ENCODE data around the gene CSNK2A3.
"Not testable (repeated sequence)": the region's sequence is repeated elsewhere in the genome, so short reads cannot be mapped to it uniquely, and the experiment has no call there.

Gene CSNK2A3

DNA sequence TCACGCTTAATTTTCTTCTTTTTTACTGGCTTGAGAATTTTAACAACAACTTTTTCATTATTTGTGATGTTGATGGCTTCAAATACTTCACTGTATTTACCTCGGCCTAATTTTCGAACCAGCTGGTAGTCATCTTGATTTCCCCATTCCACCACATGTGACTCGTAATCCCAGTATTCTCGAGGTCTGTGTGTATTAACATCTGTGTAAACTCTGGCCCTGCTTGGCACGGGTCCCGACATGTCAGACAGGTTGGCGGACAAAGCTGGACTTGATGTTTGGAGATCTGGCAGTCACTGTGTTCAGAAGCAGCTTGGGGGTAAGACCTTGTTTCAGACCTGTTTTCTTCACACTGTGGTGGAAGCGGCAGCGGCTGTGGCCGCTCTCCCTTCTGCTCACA is at the start of gene CSNK2A3:
Gene CSNK2A3 (minus strand): TSS at position 373 of the 400 bp plus-strand sequence. CDS start 131 bp downstream, at position 242.
- not testable (repeated sequence) for DNase-seq

DNA sequence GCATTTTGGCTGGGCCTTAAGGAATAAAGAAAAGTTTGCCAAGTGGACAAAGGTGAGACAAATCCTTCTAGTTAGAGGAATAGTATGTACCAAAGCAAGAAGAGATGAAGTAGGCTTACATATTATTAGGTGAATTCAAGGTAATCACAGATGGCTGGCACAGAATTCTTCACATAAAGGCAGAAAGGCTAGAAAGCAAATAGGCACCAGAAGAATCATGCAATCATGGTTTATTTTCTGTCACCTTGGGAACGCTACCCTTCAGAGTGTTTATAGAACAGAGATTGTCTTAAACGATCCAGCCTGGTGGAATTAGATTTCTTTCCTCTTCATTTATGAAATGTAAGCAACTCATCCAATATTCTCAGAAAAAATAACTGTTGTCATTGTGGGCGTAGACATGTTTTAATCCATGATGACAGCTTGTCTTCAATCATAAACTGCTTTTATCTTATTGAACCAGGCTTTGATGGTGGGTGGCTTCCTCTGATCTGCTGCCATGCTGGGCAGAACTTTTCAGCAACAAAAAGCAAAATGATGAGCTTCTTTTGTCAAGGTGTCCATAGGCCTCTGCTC is 49.0 kb upstream of the CSNK2A3 start:
- no peak for DNase-seq

DNA sequence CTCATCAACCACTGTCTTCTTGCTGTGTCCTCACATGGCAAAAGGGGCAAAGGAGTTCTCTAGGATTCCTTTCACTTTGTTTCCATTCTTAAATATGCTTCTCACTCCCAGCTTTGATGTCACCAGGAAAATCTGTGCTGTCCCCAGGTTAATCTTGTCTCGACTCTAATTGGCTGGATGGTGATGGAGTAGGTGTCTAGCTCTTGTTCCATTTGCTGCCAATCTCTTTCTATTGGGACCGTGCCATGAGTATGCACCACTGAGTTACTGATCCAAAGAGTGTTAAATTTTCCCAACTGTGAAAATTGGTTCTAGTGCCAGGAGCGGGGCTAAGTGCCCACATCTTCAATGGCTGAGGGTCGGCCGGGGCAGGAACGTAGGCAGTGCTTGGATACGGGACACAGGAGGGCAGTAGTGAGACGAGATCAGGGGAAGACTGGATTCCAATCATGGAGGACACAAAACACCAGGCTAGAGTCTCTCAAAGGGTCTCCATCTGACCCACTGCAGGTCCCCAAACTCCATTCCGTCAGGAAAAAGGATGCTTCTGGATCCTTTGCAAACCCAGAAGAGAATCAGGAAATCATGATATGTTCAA is 47.7 kb upstream of the CSNK2A3 start:
- no peak for DNase-seq

DNA sequence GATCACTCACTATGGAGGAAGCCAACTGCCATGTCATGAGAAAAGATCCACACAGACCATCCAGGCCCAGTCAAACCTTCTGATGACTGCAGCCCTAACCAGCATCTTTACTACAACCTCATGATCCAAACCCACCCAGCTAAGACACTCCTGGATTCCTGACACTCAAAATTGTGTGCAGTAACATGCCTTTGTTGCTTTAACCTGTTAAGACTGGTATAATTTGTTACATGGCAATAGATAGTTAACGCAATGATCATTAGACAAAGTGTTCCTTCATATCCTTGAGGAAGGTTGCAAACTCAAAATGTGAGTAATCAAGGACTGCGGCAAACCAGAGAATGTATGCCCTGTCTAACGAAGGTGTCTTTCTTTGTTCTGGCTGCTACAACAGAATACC is 47.1 kb upstream of the CSNK2A3 start:
- no peak for DNase-seq

DNA sequence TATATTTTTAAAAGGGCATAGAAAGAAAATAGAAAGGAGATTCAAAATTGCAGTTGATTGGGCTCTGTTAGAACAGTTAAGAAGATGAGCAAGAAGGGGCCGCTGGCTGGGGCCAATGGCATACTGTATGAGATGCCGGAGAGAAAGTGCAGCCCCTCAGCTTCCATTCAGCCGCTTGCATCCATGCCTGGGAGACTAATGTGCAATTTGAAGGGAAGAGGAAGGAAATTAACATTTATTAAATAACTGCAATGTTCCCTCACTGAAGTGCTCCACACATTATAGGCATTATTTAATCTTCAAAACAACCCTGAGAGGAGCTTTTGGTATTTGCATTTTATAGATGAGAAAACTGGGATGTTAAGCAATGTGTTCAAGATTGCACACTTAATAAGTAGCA is 44.7 kb upstream of the CSNK2A3 start:
- no peak for DNase-seq

DNA sequence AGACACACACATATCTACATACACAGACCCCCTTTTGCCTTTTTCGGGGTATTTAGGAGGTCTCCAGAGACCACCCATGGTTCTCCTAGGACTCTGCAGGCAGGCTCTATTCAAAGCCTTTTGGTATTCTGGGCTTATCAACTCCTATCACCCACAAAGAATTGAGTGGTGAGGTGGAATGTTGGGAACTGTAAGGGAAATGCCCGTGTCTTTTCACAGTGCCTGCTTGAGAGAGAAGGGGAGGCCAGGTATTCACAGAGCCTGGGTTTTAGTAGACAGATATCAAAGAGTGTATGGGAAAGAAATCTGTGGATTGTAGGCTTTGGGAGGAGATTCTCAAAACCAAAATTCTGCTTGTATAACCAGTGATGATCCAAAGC is 44.0 kb upstream of the CSNK2A3 start:
- DNase-seq = no peak

DNA sequence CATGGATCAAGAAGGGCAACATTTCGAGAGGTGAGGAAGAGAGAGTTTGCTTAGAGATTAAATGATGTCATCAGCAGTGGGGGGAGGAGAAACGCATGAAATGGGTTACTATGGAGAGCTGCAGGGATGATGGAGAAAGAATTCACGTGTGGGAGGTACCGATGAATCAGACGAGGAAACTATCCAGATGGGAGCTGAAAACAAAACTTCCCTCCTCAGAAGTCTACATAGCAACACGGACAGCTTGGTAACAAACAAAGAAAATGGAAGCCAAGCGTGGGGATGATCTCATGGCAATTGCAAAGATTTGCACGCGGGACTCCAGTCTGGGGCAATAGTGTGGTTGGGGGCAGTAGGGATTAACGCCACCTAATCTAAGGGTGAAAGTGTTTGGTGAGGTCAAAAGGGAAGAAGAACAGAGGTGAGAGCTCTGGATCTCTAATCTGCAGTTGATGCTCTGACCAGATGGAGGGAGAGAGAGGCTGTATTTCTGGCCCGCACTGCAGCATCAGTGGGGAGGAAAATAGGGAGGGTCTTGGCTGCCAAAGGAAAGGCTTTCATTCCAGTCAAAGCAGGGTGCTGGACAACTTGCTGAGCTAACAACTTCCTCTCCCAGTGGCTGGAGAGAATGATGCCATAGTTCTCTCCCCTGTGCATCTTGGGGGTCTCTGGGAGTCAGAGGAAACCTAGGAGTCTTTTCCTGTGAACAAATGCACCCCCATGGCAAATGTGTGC is 43.4 kb upstream of the CSNK2A3 start:
- DNase-seq = no peak

DNA sequence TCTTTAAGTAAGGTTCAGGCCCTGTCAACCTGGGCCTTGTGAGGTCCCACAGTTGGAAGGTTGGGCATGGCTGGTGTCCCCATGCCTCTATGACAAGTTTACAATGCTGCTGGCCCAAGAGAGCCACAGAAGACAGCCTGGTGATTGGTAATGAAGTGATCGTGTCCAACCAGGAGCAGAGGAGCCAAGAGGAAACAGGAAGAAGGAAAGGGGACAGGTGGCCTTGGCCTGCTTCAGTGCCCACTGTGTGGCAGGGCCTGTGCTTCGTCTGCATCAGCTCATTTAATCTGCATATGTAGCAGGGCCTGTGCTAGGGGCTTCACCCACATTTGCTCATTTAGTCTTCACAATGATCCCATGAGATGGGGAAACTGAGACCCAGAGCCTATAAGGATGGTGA is 42.1 kb upstream of the CSNK2A3 start:
- no peak for DNase-seq

DNA sequence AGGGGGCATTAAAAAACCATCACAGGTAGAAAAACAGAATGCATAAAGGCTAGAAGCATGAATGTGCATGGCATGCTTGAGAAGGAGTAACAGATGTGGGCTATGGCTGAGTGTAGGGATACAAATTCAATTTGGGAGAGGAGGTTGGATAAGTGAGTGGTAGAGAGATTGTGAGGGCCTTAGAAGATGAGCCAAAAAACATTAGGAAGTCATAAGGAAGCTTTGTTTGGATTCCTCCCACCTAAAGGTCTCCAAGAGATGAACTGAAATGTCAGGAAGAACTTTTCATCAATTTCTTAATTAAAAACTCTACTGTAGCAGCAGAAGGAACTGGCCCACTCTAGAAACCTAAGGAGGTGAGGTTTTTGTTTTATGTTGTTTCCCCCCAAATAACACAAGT is 41.2 kb upstream of the CSNK2A3 start:
- DNase-seq = no peak

DNA sequence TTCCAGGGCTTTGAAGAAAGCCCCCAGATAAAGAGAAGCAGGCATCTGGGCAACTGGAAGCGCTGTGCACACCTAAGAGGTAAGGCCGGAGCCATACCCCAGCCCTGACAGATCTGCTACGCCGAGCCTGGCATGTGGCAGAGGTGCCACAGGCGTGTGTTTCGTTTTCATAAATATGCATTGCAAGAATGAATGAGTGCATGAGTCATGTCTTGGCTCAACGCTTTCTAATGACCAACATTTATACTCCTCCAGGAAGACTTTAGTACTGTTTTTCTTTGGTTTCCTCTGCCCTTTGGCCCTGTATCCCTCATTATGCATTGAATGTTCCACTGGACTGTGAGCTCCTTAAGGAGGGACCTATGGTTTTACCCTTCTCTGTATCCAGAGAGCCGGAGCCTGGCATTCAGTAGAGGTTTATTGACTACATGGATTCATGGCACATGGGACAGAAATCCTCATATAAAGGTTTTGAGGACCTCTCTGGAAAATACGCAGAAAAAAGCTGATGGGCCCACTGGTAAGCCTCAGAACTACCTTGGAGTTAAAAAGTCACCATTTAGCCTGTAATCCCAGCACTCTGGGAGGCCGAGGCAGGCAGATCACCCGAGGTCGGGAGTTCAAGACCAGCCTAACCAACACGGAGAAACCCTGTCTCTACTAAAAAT is 38.9 kb upstream of the CSNK2A3 start:
- DNase-seq = no peak

DNA sequence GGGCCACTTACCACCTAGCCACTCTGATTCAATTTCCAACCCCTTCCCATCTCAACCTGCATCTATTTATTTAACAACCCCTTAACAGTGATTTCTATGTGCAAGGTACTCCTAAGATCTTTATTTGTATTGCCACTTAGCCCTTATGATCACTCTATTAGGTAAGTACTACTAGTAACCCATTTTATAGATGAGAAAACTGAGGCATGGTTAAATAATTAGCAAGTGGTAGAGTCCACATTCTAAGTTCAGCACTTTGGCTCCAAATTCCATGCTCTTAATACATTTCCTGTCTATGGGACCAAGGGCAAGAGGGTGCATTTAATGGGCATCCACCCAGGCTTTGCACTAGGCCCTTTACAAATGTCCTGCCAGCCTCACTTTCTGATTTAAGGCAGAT is 38.1 kb upstream of the CSNK2A3 start:
- no peak for DNase-seq

DNA sequence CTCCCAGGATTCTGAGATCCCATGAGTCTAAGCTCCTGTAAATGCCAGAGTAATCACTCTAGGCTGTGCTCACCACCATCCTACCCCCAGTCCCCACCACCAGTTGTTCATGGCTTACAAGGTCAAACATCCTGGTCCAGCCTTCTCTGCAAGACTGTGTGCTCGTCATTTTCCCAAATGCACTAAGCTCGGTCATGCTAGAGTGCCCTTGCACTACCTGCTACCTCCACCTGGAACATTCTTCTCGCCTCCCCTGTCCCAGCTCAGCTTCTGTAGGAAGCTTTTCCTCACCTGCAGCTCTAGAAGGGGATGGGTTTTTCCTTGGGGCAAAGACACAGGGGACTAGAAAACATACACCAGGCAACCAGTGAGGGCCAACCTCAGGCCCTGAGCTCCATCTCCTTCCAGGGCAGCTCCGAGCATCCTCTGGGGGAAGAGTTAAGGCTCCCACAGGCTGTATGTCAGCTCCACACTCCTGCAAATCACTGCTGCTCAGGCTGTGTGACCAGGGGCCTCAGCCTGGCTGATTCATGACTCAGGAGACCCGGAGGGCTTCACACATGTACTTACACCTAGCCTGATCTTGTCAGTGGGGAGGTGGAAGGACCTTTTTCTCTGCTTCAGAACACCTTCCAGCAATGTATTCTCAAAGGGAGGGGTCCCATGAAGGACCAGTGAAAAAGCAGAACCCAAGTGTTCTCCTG is 37.2 kb upstream of the CSNK2A3 start:
- no peak for DNase-seq

DNA sequence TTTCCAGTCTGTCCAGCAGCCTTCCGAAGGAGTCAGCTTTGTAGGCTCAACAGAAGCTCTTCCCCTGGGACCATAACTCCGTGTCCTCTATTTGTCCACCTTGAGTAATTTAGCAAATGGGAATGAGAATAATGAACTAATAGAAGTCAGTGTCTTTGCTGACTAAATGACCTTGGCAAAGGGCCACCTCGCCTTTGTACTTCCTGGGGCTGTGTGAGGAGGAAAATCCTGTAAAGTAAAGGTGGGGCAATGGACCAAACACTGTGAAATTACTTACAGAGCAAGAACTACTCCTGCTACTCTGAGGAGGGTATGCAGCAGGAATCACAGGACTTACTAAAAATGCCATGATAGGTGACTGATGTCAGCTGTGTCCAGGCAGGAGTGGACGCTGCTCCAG is 36.2 kb upstream of the CSNK2A3 start:
- no peak for DNase-seq

DNA sequence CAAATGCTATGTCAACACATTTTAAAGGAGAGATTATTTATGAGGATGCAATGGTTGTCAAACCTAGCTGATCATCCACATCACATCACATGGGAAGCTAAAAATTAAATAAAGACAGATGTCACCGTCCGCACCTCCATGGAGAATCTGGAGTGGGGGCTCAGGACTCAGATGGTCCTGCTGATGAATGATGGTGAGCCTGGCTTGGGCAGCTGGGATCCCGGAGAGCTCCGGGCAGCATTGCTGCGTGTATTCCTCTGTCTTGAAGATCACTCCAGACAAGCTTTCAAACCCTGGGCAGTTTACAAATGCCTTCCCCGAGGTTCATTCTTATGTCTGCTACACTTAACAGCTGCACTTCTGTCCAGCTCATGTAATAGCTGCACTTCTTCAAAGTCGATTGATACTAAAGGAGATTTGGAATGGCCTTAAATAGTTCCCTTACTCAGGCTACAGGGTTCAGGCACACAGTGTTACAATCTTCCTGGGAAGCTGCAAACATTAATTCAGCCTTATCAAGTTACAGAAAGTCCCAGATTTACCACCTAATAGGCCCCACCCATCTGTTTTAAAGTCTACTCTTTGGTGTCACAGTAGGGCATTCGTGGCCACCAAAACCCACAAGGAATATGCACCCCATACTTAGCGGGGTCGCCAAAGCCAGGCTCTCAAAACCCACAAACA is 34.7 kb upstream of the CSNK2A3 start:
- DNase-seq = no peak

DNA sequence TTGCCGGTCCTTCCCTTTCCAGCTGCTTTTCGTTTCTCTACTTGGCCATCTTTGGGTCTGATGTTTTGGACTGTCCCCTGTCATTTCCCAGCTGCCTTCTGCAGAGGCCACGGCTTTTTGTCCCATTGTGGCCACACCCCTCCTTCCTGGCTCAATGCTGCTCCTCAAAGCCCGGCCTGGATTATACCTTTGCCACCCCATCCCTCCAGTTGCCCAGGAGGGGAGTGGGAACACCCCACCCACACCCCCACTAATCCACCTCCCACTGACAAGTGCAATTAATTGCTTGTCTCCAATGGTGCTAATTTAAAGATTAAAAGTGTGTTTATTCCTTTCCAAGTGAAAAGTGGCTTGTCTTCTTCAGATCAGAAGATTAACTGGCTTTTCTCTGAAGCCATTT is 34.2 kb upstream of the CSNK2A3 start:
- DNase-seq = no peak

DNA sequence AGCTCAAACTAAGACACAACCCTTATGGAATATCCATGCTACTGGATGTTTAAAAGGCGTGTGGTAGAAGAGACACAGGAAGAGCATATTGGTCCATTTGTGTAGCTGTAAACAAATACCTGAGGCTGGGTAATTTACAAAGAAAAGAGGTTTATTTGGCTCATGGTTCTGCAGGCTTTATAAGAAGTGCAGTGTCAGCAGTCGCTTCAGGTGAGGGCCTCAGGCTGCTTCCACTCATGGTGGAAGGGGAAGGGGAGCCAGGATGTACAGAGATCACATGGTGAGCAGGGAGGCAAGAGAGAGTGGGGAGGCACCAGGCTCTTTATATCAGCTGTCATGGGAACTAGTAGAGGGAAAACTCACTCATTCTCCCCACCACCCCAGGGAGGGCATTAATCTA is 31.8 kb upstream of the CSNK2A3 start:
- no peak for DNase-seq

DNA sequence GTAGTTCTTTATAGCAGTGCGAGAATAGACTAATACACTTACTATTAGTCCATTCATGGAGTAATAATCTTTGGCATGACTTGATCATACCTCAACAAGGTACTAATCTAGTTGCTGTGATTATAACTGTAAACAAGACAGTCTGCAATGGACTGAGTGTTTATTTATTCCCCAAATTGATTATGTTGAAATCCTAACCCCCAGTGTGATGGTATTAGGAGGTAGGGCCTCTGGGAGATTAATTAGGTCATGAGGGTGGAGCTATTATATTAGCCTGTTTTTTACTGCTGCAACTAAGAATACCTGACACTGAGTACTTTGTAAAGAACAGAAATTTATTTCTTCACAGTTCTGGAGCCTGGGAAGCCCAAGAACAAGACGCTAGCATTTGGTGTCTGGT is 30.9 kb upstream of the CSNK2A3 start:
- no peak for DNase-seq

DNA sequence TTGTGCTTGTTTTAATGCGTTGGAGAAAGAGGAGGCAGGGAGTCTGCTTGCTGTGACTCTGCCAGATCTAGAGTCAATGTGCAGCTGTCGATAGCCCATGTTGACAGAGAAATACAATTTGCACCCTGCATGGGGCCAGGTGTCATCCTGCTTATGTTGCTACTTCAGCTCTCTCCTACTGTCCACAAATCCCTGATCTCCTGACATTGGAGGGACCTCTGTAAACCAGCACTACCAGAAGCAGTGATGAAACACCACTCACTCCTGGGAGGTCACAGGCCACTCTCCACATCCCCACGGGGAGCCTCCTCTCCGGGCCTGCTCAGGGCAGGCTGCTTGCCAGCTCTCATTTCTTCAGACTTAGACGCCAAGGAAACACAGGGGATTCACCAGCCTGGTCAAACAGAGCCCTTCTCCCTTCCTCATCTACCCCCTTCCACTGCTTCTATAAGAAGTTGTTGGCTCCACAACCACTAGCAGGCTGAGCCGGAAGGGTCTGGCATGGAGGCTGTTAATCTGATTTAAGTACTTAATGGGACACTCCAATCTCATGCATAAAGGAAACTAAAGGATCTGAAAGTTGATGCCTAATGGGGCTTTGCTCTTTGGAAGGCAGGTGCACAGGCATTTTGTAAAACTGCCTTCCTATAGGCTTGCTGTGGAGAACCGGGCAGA is 29.9 kb upstream of the CSNK2A3 start:
- no peak for DNase-seq

DNA sequence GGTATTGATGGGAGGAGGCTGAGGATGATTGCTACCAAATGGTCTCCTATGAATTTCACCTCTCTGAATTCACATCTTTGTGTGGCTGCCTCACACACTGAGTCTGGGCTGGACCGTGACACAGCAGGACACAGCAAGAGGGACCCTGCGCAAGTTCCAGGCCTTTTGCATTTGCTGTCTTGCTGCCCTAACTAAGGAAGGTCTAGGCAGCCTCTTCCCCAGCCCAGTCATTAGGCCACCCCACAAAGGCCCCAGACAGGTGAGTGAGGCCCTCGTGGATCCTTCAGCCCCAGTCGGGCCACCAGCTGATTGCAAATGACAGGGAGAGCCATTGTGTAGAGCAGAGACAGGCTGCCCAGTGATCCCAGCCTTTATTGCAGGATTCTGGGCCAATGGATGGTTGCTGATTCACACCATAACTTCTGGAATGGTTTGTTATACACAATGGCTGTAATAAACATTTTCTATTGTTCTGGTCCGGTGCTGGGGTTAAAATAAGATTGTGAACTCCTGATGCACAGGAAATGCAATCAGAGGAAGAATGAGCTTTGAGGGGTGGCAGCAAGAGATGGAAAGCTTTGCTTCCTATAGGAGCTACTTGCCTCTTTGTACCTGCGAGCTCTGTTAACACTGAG is 28.5 kb upstream of the CSNK2A3 start:
- DNase-seq = no peak

DNA sequence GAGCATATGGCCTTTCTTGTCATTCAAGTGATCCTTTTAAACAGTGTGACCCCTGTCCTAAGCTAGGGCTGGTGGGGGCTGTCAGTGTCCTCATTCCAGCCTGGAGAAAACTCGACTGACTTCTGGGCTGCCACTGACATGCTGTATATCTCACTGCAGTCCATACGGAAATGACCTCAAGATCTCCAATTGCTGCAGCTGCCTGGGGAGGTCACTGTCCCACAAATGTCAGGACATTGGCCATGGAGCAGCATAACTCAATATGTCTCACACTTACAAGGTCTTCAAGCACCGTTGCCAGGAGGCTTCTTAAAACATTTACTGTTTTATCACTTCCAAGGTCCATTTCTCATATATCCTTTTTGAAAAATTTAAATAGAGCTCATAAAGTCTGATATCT is 27.8 kb upstream of the CSNK2A3 start:
- DNase-seq = no peak

DNA sequence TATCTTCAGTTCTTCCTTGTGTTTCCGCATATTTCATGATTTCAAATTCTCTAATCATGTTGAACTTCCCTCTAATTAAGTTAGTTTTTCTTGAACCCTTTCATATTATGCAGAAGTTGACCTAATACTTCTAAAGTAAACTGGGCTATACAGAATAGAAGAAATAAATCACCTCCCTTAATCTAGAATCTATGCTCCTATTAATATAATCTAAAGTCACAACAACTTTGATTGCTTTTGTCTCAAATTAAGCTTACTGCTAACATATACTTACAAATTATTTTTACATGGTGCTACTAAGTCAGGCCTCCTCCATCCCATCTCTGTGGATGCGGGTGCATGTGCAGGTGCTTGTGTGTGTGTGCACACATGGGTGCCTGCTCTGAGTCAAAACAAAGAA is 27.3 kb upstream of the CSNK2A3 start:
- DNase-seq = no peak

DNA sequence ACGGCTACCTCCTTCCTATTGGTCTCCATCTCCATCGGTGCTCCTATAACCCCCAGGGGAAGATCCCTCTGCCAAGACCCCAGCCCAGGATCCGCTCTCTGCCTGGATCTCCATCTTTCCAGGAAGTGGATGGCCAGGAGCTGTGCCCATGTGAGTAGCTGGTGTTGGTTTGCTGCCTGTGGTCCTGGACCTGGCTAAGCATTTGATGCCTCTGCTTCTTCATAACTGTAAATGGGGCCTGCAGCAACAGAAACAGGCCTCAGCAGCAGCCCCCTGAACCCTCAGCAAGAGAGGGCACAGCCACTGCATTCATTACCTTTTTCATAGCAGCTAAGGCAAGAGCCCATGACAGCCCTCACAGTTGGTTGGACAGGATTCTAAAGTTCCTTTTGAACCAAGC is 26.6 kb upstream of the CSNK2A3 start:
- DNase-seq = no peak
